OCI-LY7 (cell line): ENCODE measurements around the gene TMEM31.

Source experiments
- CTCF ChIP-seq: fragments of 200-600 bp; sonication (generic); conservative IDR thresholded peaks from 2 replicates; pipeline ENCODE4 v1.5.1; 2014; ENCODE audit warnings: mild to moderate bottlenecking, antibody characterized with exemption, low read length, moderate library complexity, mixed read lengths
- EZH2phosphoT487 ChIP-seq: fragments of 200-600 bp; sonication (generic); IDR thresholded peaks from 2 replicates; pipeline ENCODE4 v1.6.1; 2018; ENCODE audit warnings: low read depth, borderline replicate concordance, mild to moderate bottlenecking, mixed run types, antibody characterized with exemption, low read length, moderate library complexity, mixed read lengths

- TF ChIP-seq CTCF: no peak
- TF ChIP-seq EZH2phosphoT487: no peak
Observed at GRCh38 chrX:103663981-103664762, 46.5 kb upstream of the TMEM31 start.
